HG03460 (cell line): ENCODE measurements around the gene UCHL3.
A peak's percentile ranks its signal among the peaks of the same experiment; 100 is the strongest.

Source experiments
- ATAC-seq: cut with Tn5 transposase; IDR thresholded peaks from one replicate; pipeline ENCODE4 v1.9.1; 2021; ENCODE audit not compliant: unreplicated experiment

UCHL3 gene

GRCh38 chr13:75621147-75621546 lies 71.6 kb downstream of the UCHL3 start:
- ATAC-seq: no peak

DNA sequence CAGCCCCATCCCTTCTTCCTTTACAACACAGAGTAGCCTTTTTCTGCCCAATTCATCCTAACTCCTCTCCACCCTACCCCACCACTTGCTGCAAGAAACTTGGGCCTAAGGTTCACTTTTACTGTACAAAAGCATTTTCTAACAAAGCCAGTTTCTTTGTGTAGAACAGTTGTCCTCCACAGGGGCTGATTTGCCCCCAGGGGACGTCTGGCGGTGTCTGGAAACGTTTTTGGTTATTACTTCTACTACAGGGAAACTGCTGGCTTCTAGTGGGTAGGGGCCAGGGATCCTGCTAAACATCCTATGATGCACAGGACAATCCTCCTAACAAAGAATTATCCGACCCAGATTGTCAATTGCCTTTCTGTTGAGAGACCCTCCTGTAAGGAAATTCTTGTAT lies 79.2 kb downstream of the UCHL3 start:
- no peak for ATAC-seq

- no peak for ATAC-seq
These were observed 83.7 kb downstream of the UCHL3 start for GRCh38 chr13:75633285-75633684.

- no peak for ATAC-seq
These were observed 85.7 kb downstream of the UCHL3 start for GRCh38 chr13:75635101-75635827.

GRCh38 chr13:75635828-75636435 lies 86.3 kb downstream of the UCHL3 start, which contains the start of gene LMO7:
Gene LMO7 (plus strand): TSS chr13:75636330. CDS start chr13:75636658, 328 bp downstream.
- peak; percentile 64 for ATAC-seq

GRCh38 chr13:75636436-75637180 lies 87.0 kb downstream of the UCHL3 start:
- peak; percentile 53 for ATAC-seq

DNA sequence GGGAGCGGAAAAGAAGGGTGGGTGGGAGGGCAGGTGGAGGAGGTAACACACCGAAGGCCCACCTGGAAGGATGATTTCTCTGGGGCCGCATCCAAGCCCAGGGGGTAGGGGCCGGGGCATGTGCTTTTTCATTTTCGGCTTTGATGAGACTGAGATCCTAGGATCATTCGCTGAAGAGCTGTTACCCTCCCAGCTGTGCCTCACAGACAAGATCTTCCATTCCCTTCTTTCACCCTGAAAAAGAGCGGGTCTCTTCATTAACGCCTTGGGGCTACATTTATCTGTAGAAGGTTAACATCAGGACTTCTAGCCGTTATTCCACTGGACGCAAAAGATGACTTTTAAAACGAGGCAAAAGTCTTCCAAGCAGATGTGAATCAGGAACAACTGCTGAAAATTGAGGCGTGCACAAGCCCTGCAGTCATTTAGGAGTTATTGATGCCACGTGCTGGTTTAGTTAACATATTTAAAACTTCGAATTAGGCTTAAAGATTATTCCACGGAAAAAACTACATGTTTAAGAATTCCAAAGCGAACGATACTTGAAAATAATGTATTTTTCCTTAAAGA lies 87.7 kb downstream of the UCHL3 start:
- ATAC-seq: no peak

- no peak for ATAC-seq
These were observed 89.9 kb downstream of the UCHL3 start for GRCh38 chr13:75639454-75639853.

- no peak for ATAC-seq
These were observed 91.4 kb downstream of the UCHL3 start for GRCh38 chr13:75641026-75641425.

GRCh38 chr13:75643182-75643581 lies 93.6 kb downstream of the UCHL3 start:
- ATAC-seq: no peak

- ATAC-seq: no peak
These were observed 94.1 kb downstream of the UCHL3 start for GRCh38 chr13:75643693-75644092.

GRCh38 chr13:75645141-75645540 lies 95.5 kb downstream of the UCHL3 start:
- ATAC-seq: no peak

GRCh38 chr13:75647126-75647784 lies 97.7 kb downstream of the UCHL3 start:
- ATAC-seq: peak; percentile 82

GRCh38 chr13:75648446-75648845 lies 98.9 kb downstream of the UCHL3 start:
- ATAC-seq: no peak

GRCh38 chr13:75651013-75651412 lies 101.4 kb downstream of the UCHL3 start:
- ATAC-seq: no peak

- no peak for ATAC-seq
These were observed 103.1 kb downstream of the UCHL3 start for GRCh38 chr13:75652726-75653125.
